ENCODE results near the gene CPN2.

Gene CPN2

DNA sequence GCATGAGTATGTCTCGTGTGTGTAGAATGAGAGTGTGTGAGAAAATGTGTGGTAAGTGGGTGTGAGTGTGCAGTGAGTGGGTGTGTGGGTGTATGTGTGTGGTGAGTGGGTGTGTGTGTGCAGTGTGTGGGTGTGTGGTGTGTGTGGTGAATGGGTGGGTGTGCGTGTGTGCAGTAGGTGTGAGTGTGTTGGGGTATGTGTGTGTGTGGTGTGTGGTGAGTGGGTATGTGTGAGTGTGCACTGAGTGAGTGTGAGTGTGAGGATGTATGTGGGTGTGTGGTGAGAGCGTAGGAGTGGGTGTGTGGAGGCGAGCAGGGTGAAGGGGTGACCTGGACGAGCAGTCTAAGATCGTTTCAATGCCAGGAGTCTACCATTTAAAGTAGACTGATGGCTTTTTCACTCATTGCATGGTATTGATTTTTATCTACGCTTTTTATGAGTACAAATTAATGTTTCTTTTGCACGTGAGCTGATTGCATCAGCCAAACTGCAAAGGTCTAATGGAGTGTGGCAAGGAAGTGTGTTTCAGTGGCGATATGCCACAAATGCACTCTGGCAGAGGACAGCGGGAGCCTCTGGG, 1.6 kb upstream of the CPN2 start:
- DNase-seq (ENCODE audit: low read depth) = no peak

DNA sequence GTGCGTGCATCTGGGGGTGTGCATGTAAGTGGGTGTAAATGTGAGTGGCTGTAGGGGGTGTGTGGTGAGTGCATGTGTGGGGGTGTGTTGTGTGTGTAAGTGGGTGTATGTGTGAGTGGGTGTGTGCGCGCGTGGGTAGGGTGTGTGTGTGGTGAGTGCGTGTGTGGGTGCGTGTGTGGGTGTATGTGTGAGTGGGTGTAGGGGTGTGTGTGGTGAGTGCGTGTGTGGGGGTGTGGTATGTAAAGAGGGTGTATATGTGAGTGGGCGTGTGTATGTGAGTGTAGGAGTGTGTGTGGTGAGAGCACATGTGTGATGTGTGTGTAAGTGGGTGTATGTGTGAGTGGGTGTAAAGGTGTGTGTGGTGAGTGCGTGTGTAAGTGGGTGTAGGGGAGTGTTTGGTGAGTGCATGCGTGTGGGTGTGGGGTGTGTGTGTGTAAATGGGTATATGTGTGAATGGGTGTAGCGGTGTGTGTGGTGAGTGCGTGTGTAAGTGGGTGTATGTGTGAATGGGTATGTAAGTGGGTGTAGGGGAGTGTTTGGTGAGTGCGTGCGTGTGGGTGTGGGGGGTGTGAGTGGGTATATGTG, 916 bp upstream of the CPN2 start:
- DNase-seq (ENCODE audit: low read depth) = no peak

DNA sequence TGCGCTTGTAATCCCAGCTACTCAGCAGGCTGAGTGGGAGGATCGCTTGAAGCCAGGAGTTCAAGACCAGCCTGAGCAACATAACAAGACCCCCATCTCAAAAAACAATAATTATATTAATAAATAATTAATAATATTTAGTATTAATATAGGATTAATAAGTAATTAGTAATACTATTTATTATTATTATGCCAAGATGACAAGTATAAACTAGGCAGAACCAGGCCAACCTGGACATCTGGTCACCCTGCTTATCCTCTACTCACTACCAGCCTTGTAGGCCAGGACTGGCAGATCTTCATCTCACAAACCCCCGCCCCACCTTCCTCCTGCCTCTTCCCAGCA, 429 bp downstream of the CPN2 start:
- no peak for DNase-seq (ENCODE audit: low read depth)

DNA sequence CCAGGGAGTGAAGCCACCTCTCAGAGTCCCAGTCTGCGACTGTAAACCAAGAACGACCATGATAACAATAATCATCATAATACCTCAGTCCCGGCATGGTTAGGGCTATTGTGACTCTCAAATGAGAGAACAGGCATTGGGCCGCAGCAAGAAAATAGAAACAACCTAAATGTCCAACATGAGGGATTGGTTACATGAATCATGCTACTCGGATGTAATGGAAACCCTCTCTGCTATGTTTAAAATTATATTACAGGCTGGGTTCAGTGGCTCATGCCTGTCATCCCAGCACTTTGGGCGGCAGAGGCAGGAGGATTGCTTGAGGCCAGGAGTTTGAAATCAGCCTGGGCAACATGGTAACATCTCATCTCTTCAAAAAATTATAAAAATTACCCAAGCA, 2.8 kb downstream of the CPN2 start:
- DNase-seq (ENCODE audit: low read depth) = no peak

DNA sequence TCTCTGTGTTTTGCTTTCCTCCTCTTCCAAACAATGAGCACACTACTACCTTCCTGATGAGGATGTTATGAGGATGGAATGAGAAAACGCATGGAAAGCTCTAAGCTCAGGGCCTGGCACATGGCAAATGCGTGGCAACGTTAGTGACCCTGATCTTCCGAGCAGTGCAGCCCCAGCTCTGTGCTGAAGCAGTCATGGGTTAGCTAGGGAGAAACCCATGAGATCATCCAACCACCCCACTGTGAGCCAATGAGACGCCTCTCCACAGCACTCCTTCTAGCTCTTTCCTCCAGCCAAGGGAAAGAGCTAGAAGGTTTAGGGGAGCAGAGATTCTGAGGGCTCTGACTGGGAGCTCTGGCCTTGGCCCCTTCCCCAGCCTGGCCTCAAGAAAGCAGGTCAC, 4.5 kb downstream of the CPN2 start:
- DNase-seq (ENCODE audit: low read depth) = no peak

DNA sequence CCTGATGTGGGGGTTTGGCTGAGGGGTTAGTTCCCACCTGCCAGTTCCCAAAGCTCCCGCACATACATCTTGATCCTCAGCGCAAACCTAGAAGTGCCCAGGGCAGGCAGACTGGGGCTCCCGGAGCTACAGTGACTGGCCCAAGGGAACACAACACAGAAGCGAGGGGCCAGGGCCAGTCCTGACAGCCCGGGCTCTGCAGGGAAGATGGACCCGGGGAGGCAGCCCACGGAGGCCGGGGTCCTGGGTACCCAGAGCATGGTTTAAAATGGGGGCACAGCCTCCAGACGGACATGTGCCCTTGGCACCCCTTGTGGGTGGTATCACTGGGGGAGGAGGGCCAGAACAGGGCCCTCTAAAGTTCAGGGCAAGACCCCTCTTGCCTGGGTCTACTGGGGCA, 5.1 kb downstream of the CPN2 start:
- no peak for DNase-seq (ENCODE audit: low read depth)

DNA sequence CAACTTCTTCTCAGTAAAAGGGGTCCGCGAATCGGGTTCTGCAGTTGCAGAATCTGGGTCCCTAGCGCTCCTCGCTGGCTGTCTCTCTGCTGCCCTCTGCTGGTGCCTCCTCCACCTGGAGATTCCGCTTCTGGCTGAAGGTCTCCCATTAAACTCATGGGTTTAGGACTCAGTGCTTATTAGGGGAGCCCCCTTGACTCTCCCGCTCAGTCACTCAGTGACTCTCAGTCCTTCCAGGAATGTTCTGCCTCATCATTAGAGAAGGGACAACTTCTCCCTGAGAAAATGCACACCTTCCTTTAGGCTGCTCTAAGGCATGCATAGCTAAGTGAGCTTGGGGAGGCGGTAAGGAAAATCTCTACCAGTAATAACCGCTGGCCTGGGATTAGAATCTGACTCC, 7.1 kb downstream of the CPN2 start:
- peak; percentile 50 for DNase-seq (ENCODE audit: low read depth)

DNA sequence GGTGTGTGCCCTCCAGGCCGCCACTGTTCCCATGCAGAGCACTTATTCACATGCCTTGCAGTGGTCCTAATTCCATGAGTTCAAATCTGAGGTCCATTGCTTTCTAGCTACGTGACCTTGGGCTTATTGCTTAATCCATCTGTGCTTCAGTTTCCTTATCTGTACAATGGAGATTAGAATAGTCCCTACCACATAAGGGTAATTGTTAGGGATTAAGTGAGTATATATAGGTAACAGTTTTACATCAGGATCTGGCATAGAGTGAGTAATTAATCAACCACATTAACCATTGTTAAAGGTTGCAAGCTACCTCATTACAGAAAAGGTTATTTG, 7.6 kb downstream of the CPN2 start:
- no peak for DNase-seq (ENCODE audit: low read depth)

DNA sequence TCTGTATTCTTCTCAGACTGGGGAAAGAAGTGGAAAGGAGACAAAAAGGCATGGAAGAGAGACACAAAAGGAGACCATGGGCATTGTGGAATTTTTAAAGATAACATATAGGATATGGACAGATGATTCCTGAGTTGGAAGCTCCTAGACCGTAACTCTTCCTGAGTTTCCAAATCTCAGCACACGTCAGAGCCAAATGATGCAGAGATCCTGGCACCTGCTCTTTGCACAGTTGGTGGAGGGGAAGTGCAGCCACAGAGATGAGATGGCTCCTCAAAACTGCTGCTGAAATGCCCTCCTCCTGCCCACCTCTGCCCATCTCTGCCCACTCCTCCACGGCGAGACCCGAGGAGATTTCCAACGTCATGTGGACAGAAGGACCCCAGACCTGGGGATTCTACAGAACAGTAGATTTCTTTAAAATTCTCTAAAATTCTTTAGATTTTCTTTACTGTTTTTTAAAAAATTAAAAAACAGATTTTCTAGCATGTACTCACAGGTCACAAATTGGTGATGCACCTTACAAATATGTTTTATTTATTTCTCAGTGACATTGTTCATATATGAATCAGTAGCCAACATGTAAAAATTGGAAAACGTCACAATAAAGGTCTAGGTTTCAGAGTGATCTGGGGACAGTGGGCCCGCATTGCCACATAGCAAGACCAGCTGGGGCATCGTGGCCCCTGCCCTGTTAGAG, 8.1 kb downstream of the CPN2 start:
- DNase-seq (ENCODE audit: low read depth) = no peak

DNA sequence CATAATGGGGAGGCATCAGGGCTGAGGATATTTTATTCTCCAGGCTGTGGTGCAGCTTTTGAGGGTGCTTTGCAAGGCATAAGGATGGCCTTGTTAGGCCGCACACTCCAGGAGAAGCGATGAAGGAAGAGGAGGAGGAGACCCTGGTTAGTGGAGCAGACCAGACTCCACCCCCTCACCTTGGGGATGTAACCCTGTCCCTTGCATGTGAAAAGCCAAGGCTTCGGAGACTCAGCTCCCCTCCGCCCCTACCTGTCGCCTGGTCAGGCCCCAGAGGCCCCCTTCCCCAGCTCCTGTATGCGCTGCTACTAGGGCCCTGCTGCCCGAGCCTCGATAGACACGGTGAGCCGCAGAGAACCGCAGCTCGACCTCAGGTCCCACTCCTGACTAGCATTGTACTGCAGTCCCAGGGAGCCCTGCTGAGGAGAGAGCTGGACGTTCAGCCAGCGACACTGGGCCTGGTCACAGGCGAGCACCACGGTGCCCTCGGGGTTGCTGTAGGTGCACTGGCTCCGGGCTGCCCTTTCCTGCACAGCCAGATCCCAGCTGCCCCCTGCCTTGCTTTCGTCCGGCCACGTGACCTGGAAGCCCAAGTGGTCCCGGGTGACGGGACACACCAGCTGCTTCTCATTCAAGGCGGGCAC, 10.2 kb downstream of the CPN2 start:
- no peak for DNase-seq (ENCODE audit: low read depth)

DNA sequence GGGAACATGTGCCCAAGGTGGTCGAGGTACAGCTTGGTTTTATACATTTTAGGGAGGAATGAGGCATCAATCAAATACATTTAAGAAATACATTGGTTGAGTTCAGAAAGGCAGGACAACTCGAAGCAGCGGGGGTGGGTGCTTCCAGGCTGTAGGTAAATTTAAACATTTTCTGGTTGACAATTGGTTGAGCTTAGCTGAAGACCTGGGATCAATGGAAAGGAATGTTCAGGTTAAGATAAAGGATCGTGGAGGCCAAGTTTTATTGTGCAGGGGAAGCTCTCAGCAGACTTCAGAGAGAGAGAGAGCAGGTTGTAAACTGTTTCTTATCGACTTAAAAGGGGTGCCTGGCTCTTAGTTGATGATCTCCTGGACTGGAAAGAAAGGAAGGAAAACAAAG, 11.3 kb downstream of the CPN2 start:
- no peak for DNase-seq (ENCODE audit: low read depth)

DNA sequence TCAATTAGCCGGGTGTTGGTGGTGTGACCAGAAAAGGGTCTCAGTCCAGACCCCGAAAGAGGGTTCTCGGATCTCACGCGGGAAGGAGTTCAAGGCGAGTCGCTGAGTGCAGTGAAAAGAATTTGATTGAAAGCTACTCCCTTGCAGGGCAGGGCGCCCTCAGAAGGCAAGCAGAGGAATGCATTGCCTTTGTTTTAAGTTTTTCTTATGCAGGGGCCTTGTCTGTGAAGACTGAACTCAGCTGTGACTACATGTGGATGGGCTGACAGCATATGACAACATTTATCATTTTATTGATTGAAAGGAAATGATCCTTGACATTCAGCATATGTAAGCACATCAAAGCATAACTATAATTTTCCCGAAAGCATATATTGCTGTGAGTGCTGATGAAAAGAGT, 11.8 kb downstream of the CPN2 start:
- DNase-seq (ENCODE audit: low read depth) = no peak

DNA sequence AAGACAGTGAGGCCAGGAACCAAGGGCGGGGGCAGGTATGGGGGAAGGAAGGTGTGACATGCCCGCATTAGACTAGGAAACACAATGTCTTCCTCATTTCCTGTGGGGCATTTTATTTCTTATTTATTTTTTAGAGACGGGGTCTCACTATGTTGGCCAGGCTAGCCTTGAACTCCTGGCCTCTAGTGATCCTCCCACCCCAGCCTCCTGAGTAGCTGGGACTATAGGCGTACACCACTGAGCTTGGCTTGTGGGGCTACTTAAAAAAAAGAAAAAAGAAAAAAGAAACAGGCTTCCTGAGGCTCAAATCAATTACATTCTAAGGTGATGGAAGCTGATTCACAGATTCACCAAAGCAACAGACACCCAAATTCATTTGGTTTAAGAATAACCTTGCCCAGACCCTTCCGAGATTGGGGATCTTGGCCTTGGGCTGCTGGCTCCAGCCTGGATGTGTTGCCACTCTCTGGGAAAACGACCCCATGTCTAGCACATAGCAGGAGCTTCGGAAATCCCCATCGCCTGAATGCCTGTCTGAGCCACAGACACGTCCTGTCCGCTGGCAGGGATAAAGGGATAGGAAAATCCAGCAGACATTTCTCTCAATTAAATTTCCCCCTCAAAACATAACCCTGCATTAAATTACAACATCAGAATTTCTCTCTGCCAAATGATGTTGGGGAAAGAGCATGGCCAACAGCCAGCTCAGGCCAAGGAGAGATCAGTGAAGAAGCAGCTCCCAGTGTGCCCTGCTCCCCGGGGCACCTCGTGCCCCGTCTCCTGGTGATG, 13.0 kb downstream of the CPN2 start:
- DNase-seq (ENCODE audit: low read depth) = no peak

DNA sequence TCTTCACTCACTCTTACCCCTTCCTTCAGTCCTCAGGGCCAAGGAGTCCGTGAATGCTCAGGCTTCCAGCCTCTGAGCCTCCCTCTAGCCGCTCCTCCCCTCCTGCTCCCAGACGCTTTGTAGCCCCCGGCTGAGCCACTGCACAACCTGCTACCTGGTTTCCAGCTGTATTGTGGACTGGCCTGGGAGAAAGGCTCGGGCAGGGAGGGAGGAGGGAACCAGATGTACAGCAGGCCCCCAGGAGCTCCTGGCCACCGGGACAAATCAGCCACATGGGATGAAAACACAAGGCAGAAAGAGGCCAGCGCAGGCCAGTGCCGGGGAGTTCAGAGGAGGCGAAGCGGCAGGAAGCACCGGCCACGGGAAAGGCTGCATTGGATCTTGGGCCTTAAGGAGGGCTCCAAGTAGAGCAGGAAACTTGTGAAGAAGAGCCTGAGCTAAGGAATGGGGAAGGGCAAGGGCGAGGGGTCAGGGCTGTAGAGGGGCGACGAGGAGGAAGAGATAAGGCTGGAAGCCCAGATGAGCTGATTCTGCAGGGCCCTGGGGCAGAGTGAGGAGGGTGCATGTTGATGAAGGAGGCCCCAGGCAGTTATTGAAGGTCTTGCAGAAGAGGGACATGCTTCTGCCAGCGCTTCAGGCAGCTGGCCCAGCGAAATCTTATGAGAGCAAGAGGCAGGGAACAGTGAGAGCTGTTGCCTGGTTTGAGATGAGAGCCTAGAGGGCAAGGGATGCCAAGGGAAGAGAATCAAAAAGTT, 14.3 kb downstream of the CPN2 start:
- no peak for DNase-seq (ENCODE audit: low read depth)

DNA sequence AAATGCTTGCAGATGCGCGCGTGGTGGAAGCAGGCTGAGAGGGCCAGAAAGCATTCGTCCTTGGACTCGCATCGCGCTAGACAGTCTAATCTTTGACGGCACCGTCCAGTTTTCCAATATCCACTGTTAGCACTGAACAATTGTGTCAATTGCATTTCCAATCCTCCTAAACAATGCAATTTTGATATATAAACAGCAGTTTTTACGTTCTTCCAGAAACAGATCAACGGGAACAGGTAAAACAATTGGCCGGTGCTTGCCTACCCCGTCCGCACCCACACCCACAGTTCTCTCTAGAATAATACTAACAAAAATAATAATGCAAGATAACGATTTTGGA, 17.2 kb downstream of the CPN2 start:
- DNase-seq (ENCODE audit: low read depth) = no peak

DNA sequence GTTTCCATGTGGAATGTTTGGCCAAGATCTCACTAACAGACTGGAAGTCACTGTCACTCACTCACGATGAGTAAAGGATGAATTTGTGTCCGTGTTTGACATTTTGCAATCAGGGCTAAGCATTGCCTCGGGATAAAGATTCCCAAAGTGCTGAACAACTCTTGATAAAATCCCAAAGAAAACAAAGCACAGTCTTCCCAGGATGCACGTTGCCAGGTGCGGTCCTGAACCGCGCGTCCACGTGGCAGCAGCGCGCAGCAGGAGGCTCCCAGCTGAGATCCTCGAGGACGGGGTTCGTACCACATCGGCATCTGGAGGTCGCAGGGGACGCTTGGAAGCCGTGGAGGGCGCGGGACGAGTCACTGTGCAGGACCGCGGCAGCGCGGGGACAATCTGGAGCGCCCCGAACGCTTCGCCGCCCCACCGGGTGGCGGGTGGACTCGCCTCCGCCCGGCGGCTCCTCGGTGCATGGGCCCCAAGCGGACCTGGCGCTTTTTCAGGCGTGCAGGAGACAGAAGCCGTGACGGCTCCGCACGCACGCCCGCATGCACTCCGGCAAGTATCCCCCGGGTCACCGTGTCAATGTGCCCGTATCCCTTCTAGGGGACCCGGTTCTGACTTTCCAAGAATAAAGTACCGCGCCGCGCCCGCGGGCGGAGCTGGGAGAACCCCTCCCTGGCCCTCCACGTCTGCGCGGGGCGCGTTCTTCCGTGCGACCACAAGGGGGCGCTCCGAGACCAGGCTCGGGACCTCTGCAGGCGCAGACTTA, 17.7 kb downstream of the CPN2 start:
- peak; percentile 82 for DNase-seq (ENCODE audit: low read depth)

DNA sequence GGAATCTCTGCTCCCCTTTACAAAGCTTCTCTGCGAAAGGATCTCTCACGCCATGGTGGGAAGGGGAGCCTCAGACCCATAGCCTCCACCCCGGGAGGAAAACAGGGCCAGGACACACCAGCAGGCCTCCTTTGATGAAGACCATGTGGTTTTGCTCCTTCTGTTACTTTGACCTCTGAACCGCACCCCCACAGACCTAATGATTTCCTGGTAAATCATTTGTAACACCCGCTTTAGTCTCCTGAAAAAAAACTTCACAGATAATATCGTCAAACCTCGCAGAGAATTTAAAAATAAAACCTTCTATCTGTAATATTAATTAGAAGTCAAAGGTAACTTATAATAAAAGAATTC, 18.3 kb downstream of the CPN2 start:
- DNase-seq (ENCODE audit: low read depth) = no peak

DNA sequence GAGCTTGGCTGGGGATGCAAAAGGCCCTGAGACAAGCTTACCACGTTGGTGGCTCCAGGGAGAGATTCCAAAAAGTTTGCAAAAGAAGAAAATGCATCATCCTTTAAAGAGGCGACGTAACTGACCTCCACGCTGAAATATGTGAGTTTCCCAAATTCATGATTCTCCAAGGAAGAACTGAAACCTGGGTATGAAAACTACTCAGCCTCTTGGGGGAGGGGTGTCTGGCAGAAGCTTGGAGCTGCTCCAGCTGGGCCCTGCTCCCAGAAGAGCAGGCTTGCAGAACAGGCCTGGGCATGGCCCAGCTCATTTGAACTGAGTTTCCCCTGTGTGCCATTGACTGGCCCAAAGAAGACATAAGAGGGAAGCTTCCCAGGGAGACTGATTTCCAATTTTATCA, 20.5 kb downstream of the CPN2 start:
- DNase-seq (ENCODE audit: low read depth) = no peak

DNA sequence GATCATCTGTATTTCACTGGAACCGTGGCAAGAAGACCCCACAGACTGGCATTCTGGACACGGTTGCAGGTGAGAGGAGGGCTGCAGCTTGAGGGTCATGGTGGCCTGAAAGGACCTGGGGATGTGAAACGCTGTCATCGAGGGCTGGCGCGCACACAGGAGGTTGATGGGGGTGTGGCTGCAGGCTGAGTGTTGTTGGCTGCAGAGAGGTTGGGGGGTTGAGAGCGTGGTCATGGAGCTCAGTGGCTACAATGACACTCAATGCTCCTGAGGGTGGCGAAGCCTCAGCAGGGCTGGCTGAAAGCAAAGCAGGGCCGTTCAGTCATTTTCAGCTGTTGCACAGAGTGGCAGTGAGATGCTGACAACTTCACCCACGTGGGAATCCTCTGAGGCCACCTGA, 21.0 kb downstream of the CPN2 start:
- no peak for DNase-seq (ENCODE audit: low read depth)

DNA sequence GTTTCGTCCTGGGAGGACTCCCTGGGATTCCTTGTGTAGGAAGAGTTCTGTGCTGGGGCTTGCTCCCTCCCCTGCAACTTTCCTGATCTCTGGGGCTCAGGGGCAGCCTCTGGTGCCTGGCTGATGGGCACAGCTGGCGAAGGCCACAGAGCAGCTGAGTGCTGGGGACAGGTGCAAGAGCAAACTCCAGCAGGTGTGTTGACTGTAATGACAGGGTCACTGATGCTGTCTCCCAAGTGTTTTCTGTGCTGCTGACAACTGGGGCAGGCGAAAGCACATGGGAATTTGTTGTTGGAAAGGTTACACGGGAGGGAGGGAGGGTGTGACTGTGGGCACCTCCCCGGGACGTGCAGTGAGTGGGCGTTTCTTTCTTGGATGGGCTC, 21.6 kb downstream of the CPN2 start:
- no peak for DNase-seq (ENCODE audit: low read depth)

DNA sequence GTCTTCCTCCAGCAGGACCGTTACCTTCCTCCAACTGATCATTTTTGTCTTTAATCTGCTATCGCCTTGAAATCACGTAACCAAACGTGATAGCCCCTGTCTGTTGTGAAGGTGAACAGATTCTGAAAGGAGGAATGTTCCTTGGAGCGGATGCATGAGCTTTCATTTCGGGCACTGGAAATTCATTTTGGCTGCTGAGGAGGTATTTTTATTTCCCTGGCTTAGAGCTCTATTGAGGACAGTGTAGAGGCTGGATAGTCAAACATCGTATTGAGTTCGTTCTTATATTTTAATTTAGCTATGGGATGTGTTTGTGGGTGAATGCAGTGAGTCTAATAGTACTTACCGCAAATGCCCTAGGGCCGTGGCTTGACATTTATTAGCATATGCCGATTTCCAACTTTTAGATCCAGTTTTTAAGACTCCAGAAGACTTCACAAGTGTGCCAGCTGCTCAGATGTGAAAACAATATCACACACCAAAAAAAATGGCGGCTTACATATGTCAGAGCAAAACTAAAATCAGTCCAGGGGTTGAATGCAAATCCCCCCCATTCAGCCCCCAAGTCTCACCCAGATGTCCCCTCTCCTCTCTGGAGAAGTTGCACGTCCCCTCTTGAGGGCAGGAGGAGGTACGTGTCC, 22.1 kb downstream of the CPN2 start:
- DNase-seq (ENCODE audit: low read depth) = no peak

Measured in activated T-helper 9 cell treated with anti-CD3 and anti-CD28 coated beads, Interleukin-2, amount 50 U/mL, for 16 hours (primary cell).